Measurements from ENCODE around the gene ELMO1. TPM values are rescaled to one million over a fixed set of nuclear protein-coding genes. Genes with fewer than 3 reads are reported as not detected.

The ELMO1 gene
- total and polyA plus RNA-seq, 11 donors: 6.9 to 38.6 (median 14.7) TPM

- Histone ChIP-seq H3K9me3 (no peaks in the 10 kb centered on the region), H3K4me3 (no peak overlapping the region), H3K36me3 (peaks cover 0 to 22% (median 0%) of the 10 kb centered on the region in 9 donors), H3K27ac (no peak overlapping the region), H3K27me3 (no peaks in the 10 kb centered on the region), H3K4me1 (peaks cover 0 to 27% (median 0%) of the 10 kb centered on the region in 12 donors)
- 97 to 98% (median 98%) methylated on average over 3 of the region's 3 CpGs for WGBS, 4 donors
- ATAC-seq (no peak), DNase-seq (no peak)
- TF ChIP-seq CTCF (IDR thresholded peaks at IDR 0.05) (no peak), POLR2A (IDR thresholded peaks at IDR 0.05) (no peak)
- intact Hi-C loops (cut with DNase I): loop anchor here in 1 of 10 donors (5.0 kb wide), 1 partner anchor 33 kb away; no protein-coding TSS in a partner anchor
Observed at GRCh38 chr7:37309493-37309892, 139.2 kb downstream of the ELMO1 start.

- H3K27ac ChIP-seq: no peak overlapping the region
- ATAC-seq: no peak
- TF ChIP-seq POLR2A (IDR thresholded peaks at IDR 0.05) (no peak), CTCF (IDR thresholded peaks at IDR 0.05) (no peak)
Observed at GRCh38 chr7:37304921-37305320, 143.7 kb downstream of the ELMO1 start.

GRCh38 chr7:37297546-37297945, 151.1 kb downstream of the ELMO1 start:
- DNase-seq: no peak
- Histone ChIP-seq H3K4me1 (peaks cover 0 to 11% (median 1%) of the 10 kb centered on the region in 12 donors), H3K4me3 (no peak overlapping the region), H3K36me3 (peaks cover 0 to 5% (median 0%) of the 10 kb centered on the region in 9 donors), H3K27me3 (no peaks in the 10 kb centered on the region), H3K27ac (peak overlapping the region in 2 of 12 donors; percentile 15 to 17), H3K9me3 (no peaks in the 10 kb centered on the region)
- ATAC-seq: peak in 2 of 4 donors; percentile 41 to 67
- TF ChIP-seq POLR2A (IDR thresholded peaks at IDR 0.05) (no peak), CTCF (IDR thresholded peaks at IDR 0.05) (no peak)
- intact Hi-C loops (cut with DNase I): no loop called here

More at GRCh38 chr7:37304921-37305320, 143.7 kb downstream of the ELMO1 start:
- H3K27me3 ChIP-seq: no peaks in the 10 kb centered on the region
- no peaks in the 10 kb centered on the region for H3K9me3 ChIP-seq
- peaks cover 0 to 7% (median 0%) of the 10 kb centered on the region in 12 donors for H3K4me1 ChIP-seq
- peaks cover 0 to 15% (median 0%) of the 10 kb centered on the region in 9 donors for H3K36me3 ChIP-seq
- intact Hi-C loops (cut with DNase I): loop anchor here in 1 of 10 donors (5.0 kb wide), 1 partner anchor 37 kb away; no protein-coding TSS in a partner anchor
- no peak for DNase-seq
- WGBS, 4 donors: 88 to 92% (median 91%) methylated on average over 3 of the region's 3 CpGs
- no peak overlapping the region for H3K4me3 ChIP-seq

GRCh38 chr7:37295401-37295800, 153.3 kb downstream of the ELMO1 start:
- 43 to 70% (median 60%) methylated on average over 1 of the region's 1 CpG for WGBS, 4 donors
- Histone ChIP-seq H3K27me3 (no peaks in the 10 kb centered on the region), H3K4me1 (peaks cover 0 to 11% (median 2%) of the 10 kb centered on the region in 12 donors), H3K27ac (no peak overlapping the region), H3K4me3 (no peak overlapping the region), H3K36me3 (no peaks in the 10 kb centered on the region), H3K9me3 (no peaks in the 10 kb centered on the region)
- intact Hi-C loops (cut with DNase I): no loop called here
- DNase-seq: no peak
- ATAC-seq: no peak
- TF ChIP-seq CTCF (IDR thresholded peaks at IDR 0.05): no peak
- TF ChIP-seq POLR2A (IDR thresholded peaks at IDR 0.05): no peak

Data from heart left ventricle (tissue), 16 donors.